ENCODE data around the gene MRE11.

- TF ChIP-seq CTCF (conservative IDR thresholded peaks at IDR 0.05; ENCODE audit: low read depth, low read length) = no peak
- TF ChIP-seq EZH2 (IDR thresholded peaks at IDR 0.05; ENCODE audit: low read length, unreplicated experiment) = no peak
- TF ChIP-seq EZH2phosphoT487 (IDR thresholded peaks at IDR 0.05; ENCODE audit: borderline replicate concordance, low read length) = no peak
These were observed 69.6 kb downstream of the MRE11 start for GRCh38 chr11:94424011-94424410.
